HepG2 (cell line): Measurements from ENCODE around the gene MAP3K14. TPM values are rescaled to one million over a fixed set of nuclear protein-coding genes. Genes with fewer than 3 reads are reported as not detected.

Experiments
- ASH2L ChIP-seq: fragments of 300-600, 200-600 bp; sonication (generic); IDR thresholded peaks from 2 replicates; pipeline ENCODE4 v1.7.0; 2017; ENCODE audit warnings: low read depth, mild to moderate bottlenecking, moderate library complexity, mixed read lengths, low read length; ENCODE audit not compliant: insufficient read length
- ATF6 ChIP-seq: sonication (generic); formaldehyde crosslinking; conservative IDR thresholded peaks from 2 replicates; pipeline ENCODE4 v1.4.0; 2020; ENCODE audit warnings: missing genetic modification reagents
- CCAR2 ChIP-seq: fragments of 200-400 bp; formaldehyde crosslinking; optimal IDR thresholded peaks from 2 replicates; pipeline ENCODE3; 2018; ENCODE audit warnings: low read depth, mild to moderate bottlenecking, low read length, moderate library complexity
- E2F1 ChIP-seq: sonication (generic); formaldehyde crosslinking; IDR thresholded peaks from 2 replicates; pipeline ENCODE4 v1.5.0; 2020; ENCODE audit warnings: missing genetic modification reagents
- FOXP1 ChIP-seq, 2 experiments: fragments of 450-650 bp in 1 of 2; IDR thresholded peaks; 2 replicates each; pipeline ENCODE4 v1.6.1; 2017 to 2018; ENCODE audit warnings: antibody characterized with exemption in 1 of 2
- MTA1 ChIP-seq: sonication (generic); formaldehyde crosslinking; IDR thresholded peaks from 2 replicates; pipeline ENCODE4 v1.4.0; 2020; ENCODE audit warnings: missing genetic modification reagents, mild to moderate bottlenecking, borderline replicate concordance
- NAIF1 ChIP-seq: sonication (generic); formaldehyde crosslinking; IDR thresholded peaks from 2 replicates; pipeline ENCODE4 v1.5.0; 2020; ENCODE audit warnings: mild to moderate bottlenecking, missing genetic modification reagents, borderline replicate concordance
- NFYB ChIP-seq: sonication (generic); formaldehyde crosslinking; IDR thresholded peaks from 2 replicates; pipeline ENCODE4 v1.4.0; 2020; ENCODE audit warnings: missing genetic modification reagents
- NR2F2 ChIP-seq: IDR thresholded peaks from 2 replicates; pipeline ENCODE4 v1.6.1; 2012; ENCODE audit warnings: low read depth, inconsistent platforms, borderline replicate concordance
- RFXANK ChIP-seq: IDR thresholded peaks from 2 replicates; pipeline ENCODE4 v1.6.1; 2016
- SIN3A ChIP-seq: IDR thresholded peaks from 2 replicates; pipeline ENCODE4 v1.6.1; 2011; ENCODE audit warnings: low read depth, mild to moderate bottlenecking, control low read depth, low read length, borderline replicate concordance
- SSRP1 ChIP-seq: IDR thresholded peaks from 2 replicates; pipeline ENCODE4 v1.6.1; 2016; ENCODE audit warnings: control low read depth
- TERF1 ChIP-seq: sonication (generic); formaldehyde crosslinking; IDR thresholded peaks from 2 replicates; pipeline ENCODE4 v1.8.0; 2022; ENCODE audit warnings: mild to moderate bottlenecking, missing genetic modification reagents, moderate library complexity
- TGIF2 ChIP-seq: IDR thresholded peaks from 2 replicates; pipeline ENCODE4 v1.6.1; 2016; ENCODE audit warnings: control low read depth, missing compliant biosample characterization
- THAP11 ChIP-seq: IDR thresholded peaks from 2 replicates; pipeline ENCODE4 v1.6.1; 2016; ENCODE audit warnings: missing biosample characterization, missing genetic modification reagents
- ZBTB21 ChIP-seq: sonication (generic); formaldehyde crosslinking; IDR thresholded peaks from 2 replicates; pipeline ENCODE4 v1.4.0; 2020; ENCODE audit warnings: missing genetic modification reagents
- ZBTB34 ChIP-seq: sonication (generic); formaldehyde crosslinking; IDR thresholded peaks from 2 replicates; pipeline ENCODE4 v1.8.0; 2022; ENCODE audit warnings: mild to moderate bottlenecking, missing genetic modification reagents
- ZFP36L1 ChIP-seq: sonication (generic); formaldehyde crosslinking; IDR thresholded peaks from 2 replicates; pipeline ENCODE4 v1.8.0; 2022; ENCODE audit warnings: mild to moderate bottlenecking, missing genetic modification reagents, moderate library complexity
- ZFY ChIP-seq: sonication (generic); formaldehyde crosslinking; IDR thresholded peaks from 2 replicates; pipeline ENCODE4 v1.4.0; 2020; ENCODE audit warnings: missing genetic modification reagents
- ZNF382 ChIP-seq: sonication (generic); formaldehyde crosslinking; IDR thresholded peaks from 2 replicates; pipeline ENCODE4 v1.5.0; 2020; ENCODE audit warnings: missing genetic modification reagents, mild to moderate bottlenecking, borderline replicate concordance
- ZNF383 ChIP-seq: sonication (generic); formaldehyde crosslinking; IDR thresholded peaks from 2 replicates; pipeline ENCODE4 v1.4.0; 2020; ENCODE audit warnings: missing genetic modification reagents, mild to moderate bottlenecking, borderline replicate concordance
- ZNF44 ChIP-seq: sonication (generic); formaldehyde crosslinking; IDR thresholded peaks from 2 replicates; pipeline ENCODE4 v1.5.1; 2020; ENCODE audit warnings: mild to moderate bottlenecking, missing genetic modification reagents
- ZNF576 ChIP-seq: sonication (generic); formaldehyde crosslinking; IDR thresholded peaks from 2 replicates; pipeline ENCODE4 v1.4.0; 2020; ENCODE audit warnings: mild to moderate bottlenecking, missing genetic modification reagents
- ZNF577 ChIP-seq: sonication (generic); formaldehyde crosslinking; IDR thresholded peaks from 2 replicates; pipeline ENCODE4 v1.4.0; 2020; ENCODE audit warnings: mild to moderate bottlenecking, low read depth, missing genetic modification reagents, borderline replicate concordance
- polyA plus RNA-seq, 8 experiments: library from polyadenylated mRNA; depleted of rRNA in 3 of 8; stranded (reverse) in 7 of 8; unstranded in 1 of 8; fragments of >200 nt; fragmentation: Illumina TruSeq in 4 of 8; extraction: Trizol in 4 of 8; gene quantifications; 2 replicates each; pipeline versions ENCODE4 v1.2.1 to v1.2.3, GENCODE V29; 2011 to 2016; ENCODE audit warnings: low read depth in 4 of 8, missing spikeins in 1 of 8, mixed read lengths in 1 of 8; ENCODE audit not compliant: insufficient read depth in 1 of 8
- total RNA-seq, 5 experiments: library from RNA; depleted of rRNA; stranded (reverse); fragments of >200 nt; fragmentation: Illumina TruSeq; extraction: Trizol; gene quantifications; 2 replicates each; pipeline ENCODE4 v1.2.3, GENCODE V29; 2016; ENCODE audit warnings: low read depth in 1 of 5

MAP3K14 gene
- total and polyA plus RNA-seq, 2 of the 13 experiments (the other 11 are each of a cell fraction or from before 2014, with no cell fraction given) = 2.6 TPM

GRCh38 chr17:45316434-45317110 is at the start of gene MAP3K14 (continued):
- no peak for TF ChIP-seq ZBTB21
- TF ChIP-seq SSRP1 = no peak
- no peak for TF ChIP-seq THAP11 (CRISPR knock-in tag)
- TF ChIP-seq ASH2L = peak; percentile 64
- TF ChIP-seq RFXANK = no peak
- no peak for TF ChIP-seq NR2F2
- TF ChIP-seq ZNF383 = no peak
- peak; percentile 98 for TF ChIP-seq ZFY (CRISPR knock-in tag)
- TF ChIP-seq ZNF382 (CRISPR knock-in tag) = no peak
- TF ChIP-seq TGIF2 (CRISPR knock-in tag) = no peak
- TF ChIP-seq CCAR2 = peak; percentile 56
- no peak for TF ChIP-seq E2F1 (CRISPR knock-in tag)
- peak; percentile 74 for TF ChIP-seq MTA1
- TF ChIP-seq TERF1 (CRISPR knock-in tag) = 0 out of 2 replicates have a peak, but pooled peaks have one; percentile 19
- TF ChIP-seq SIN3A = peak; percentile 75; the same call in 1 of the 2 replicates
- no peak for TF ChIP-seq ZNF576 (CRISPR knock-in tag)
- 0 out of 2 replicates have a peak, but pooled peaks have one; percentile 18 for TF ChIP-seq ATF6 (CRISPR knock-in tag)
- no peak for TF ChIP-seq ZNF44 (CRISPR knock-in tag)
- no peak for TF ChIP-seq ZFP36L1
- TF ChIP-seq NFYB (CRISPR knock-in tag) = no peak
- no peak for TF ChIP-seq FOXP1 (IDR thresholded peaks at IDR 0.05)
- no peak for TF ChIP-seq FOXP1 (CRISPR knock-in tag; IDR thresholded peaks at IDR 0.05)
- TF ChIP-seq NAIF1 (CRISPR knock-in tag) = no peak
- 0 out of 2 replicates have a peak, but pooled peaks have one; percentile 13 for TF ChIP-seq ZBTB34 (CRISPR knock-in tag)
- 0 out of 2 replicates have a peak, but pooled peaks have one; percentile 17 for TF ChIP-seq ZNF577 (CRISPR knock-in tag)
